ENCODE results near the gene SLC35C1. TPM values are rescaled to one million over a fixed set of nuclear protein-coding genes. Genes with fewer than 3 reads are reported as not detected.

Gene SLC35C1
- total and polyA plus RNA-seq, 9 of the 15 experiments (the other 6 are each of a cell fraction or from before 2014, with no cell fraction given), result 0.65 to 13.1 (median 2.4) TPM

GRCh38 chr11:45771193-45771565 lies 33.8 kb upstream of the SLC35C1 start (continued):
- TF ChIP-seq, protein P1, sequence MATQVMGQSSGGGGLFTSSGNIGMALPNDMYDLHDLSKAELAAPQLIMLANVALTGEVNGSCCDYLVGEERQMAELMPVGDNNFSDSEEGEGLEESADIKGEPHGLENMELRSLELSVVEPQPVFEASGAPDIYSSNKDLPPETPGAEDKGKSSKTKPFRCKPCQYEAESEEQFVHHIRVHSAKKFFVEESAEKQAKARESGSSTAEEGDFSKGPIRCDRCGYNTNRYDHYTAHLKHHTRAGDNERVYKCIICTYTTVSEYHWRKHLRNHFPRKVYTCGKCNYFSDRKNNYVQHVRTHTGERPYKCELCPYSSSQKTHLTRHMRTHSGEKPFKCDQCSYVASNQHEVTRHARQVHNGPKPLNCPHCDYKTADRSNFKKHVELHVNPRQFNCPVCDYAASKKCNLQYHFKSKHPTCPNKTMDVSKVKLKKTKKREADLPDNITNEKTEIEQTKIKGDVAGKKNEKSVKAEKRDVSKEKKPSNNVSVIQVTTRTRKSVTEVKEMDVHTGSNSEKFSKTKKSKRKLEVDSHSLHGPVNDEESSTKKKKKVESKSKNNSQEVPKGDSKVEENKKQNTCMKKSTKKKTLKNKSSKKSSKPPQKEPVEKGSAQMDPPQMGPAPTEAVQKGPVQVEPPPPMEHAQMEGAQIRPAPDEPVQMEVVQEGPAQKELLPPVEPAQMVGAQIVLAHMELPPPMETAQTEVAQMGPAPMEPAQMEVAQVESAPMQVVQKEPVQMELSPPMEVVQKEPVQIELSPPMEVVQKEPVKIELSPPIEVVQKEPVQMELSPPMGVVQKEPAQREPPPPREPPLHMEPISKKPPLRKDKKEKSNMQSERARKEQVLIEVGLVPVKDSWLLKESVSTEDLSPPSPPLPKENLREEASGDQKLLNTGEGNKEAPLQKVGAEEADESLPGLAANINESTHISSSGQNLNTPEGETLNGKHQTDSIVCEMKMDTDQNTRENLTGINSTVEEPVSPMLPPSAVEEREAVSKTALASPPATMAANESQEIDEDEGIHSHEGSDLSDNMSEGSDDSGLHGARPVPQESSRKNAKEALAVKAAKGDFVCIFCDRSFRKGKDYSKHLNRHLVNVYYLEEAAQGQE (IDR thresholded peaks at IDR 0.05; ENCODE audit: borderline replicate concordance), result peak; percentile 70; the same call in 1 of the 2 replicates
- TF ChIP-seq, protein P1 (CRISPR knock-in tag; IDR thresholded peaks at IDR 0.05; ENCODE audit: low read depth), result no peak
- no peak for TF ChIP-seq STAT5B (CRISPR knock-in tag; IDR thresholded peaks at IDR 0.05)
- no peak for TF ChIP-seq ZNF212 (CRISPR knock-in tag; IDR thresholded peaks at IDR 0.05)
- no peak for TF ChIP-seq RBM14 (IDR thresholded peaks at IDR 0.05; ENCODE audit: borderline replicate concordance, insufficient read depth, low read depth, low read length)
- TF ChIP-seq FOXA3 (CRISPR knock-in tag; conservative IDR thresholded peaks at IDR 0.05 in 1 of 2, IDR thresholded peaks at IDR 0.05 in 1 of 2), result no peak
- TF ChIP-seq, protein P2, sequence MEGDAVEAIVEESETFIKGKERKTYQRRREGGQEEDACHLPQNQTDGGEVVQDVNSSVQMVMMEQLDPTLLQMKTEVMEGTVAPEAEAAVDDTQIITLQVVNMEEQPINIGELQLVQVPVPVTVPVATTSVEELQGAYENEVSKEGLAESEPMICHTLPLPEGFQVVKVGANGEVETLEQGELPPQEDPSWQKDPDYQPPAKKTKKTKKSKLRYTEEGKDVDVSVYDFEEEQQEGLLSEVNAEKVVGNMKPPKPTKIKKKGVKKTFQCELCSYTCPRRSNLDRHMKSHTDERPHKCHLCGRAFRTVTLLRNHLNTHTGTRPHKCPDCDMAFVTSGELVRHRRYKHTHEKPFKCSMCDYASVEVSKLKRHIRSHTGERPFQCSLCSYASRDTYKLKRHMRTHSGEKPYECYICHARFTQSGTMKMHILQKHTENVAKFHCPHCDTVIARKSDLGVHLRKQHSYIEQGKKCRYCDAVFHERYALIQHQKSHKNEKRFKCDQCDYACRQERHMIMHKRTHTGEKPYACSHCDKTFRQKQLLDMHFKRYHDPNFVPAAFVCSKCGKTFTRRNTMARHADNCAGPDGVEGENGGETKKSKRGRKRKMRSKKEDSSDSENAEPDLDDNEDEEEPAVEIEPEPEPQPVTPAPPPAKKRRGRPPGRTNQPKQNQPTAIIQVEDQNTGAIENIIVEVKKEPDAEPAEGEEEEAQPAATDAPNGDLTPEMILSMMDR (IDR thresholded peaks at IDR 0.05 in 2 of 3, conservative IDR thresholded peaks at IDR 0.05 in 1 of 3; ENCODE audit: insufficient read depth in 2 of 3, low read depth in 1 of 3, low read length in 3 of 3), result peak; percentile 79 to 92 (median 80)
- no peak for TF ChIP-seq CREB5 (CRISPR knock-in tag; IDR thresholded peaks at IDR 0.05)
- 0 out of 2 replicates have a peak, but pooled peaks have one; percentile 30 for TF ChIP-seq ZNF766 (CRISPR knock-in tag; conservative IDR thresholded peaks at IDR 0.05)

Data from K562 (cell line).